ENCODE measurements around the gene TP53I11.

TP53I11 gene

GRCh38 chr11:44903518-44903917 is 47.2 kb downstream of the TP53I11 start:
- Histone ChIP-seq H3K27me3 (ENCODE audit: low read depth) (no peaks in the 10 kb centered on the region), H3K4me1 (no peaks in the 10 kb centered on the region), H3K9me3 (no peaks in the 10 kb centered on the region), H3K36me3 (replicated peaks) (no peaks in the 10 kb centered on the region), H3K4me3 (no peak overlapping the region)
- in situ Hi-C loops (cut with MboI; ENCODE audit: low sequenced_read_pairs): no loop called here
- no peak for DNase-seq (ENCODE audit: low spot score in 2 of 2)

- H3K4me3 ChIP-seq: no peak overlapping the region
- no peaks in the 10 kb centered on the region for H3K4me1 ChIP-seq
- DNase-seq (ENCODE audit: low spot score in 2 of 2): no peak
- no peaks in the 10 kb centered on the region for H3K9me3 ChIP-seq
- no peaks in the 10 kb centered on the region for H3K36me3 ChIP-seq (replicated peaks)
- in situ Hi-C loops (cut with MboI; ENCODE audit: low sequenced_read_pairs): no loop called here
- H3K27me3 ChIP-seq (ENCODE audit: low read depth): no peaks in the 10 kb centered on the region
Observed at GRCh38 chr11:44903035-44903434, 47.6 kb downstream of the TP53I11 start.

- in situ Hi-C loops (cut with MboI; ENCODE audit: low sequenced_read_pairs): no loop called here
- Histone ChIP-seq H3K36me3 (replicated peaks) (no peaks in the 10 kb centered on the region), H3K9me3 (no peaks in the 10 kb centered on the region), H3K27me3 (ENCODE audit: low read depth) (no peaks in the 10 kb centered on the region), H3K4me3 (no peak overlapping the region), H3K4me1 (no peaks in the 10 kb centered on the region)
- no peak for DNase-seq (ENCODE audit: low spot score in 2 of 2)
Observed at GRCh38 chr11:44901786-44902185, 48.9 kb downstream of the TP53I11 start.

- Histone ChIP-seq H3K9me3 (no peaks in the 10 kb centered on the region), H3K4me3 (no peak overlapping the region), H3K4me1 (no peaks in the 10 kb centered on the region), H3K36me3 (replicated peaks) (no peaks in the 10 kb centered on the region), H3K27me3 (ENCODE audit: low read depth) (no peaks in the 10 kb centered on the region)
- DNase-seq (ENCODE audit: low spot score in 2 of 2): no peak
- in situ Hi-C loops (cut with MboI; ENCODE audit: low sequenced_read_pairs): no loop called here
Observed at GRCh38 chr11:44901120-44901633, 49.5 kb downstream of the TP53I11 start.

- H3K4me1 ChIP-seq: no peaks in the 10 kb centered on the region
- no peaks in the 10 kb centered on the region for H3K9me3 ChIP-seq
- peak; percentile 18 to 67 for DNase-seq (ENCODE audit: low spot score in 2 of 2)
- in situ Hi-C loops (cut with MboI; ENCODE audit: low sequenced_read_pairs): loop anchor here (10.0 kb wide), 1 partner anchor 345 kb away; no protein-coding TSS in a partner anchor
- H3K36me3 ChIP-seq (replicated peaks): no peaks in the 10 kb centered on the region
- H3K4me3 ChIP-seq: no peak overlapping the region
- no peaks in the 10 kb centered on the region for H3K27me3 ChIP-seq (ENCODE audit: low read depth)
Observed at GRCh38 chr11:44899959-44900358, 50.7 kb downstream of the TP53I11 start.

GRCh38 chr11:44893846-44894617 is 56.7 kb downstream of the TP53I11 start:
- in situ Hi-C loops (cut with MboI; ENCODE audit: low sequenced_read_pairs): loop anchor here (5.0 to 10.0 kb wide), 3 partner anchors 167 to 339 kb away; partner anchors contain the start of gene TSPAN18
- Histone ChIP-seq H3K9me3 (no peaks in the 10 kb centered on the region), H3K4me1 (no peaks in the 10 kb centered on the region), H3K4me3 (no peak overlapping the region), H3K27me3 (ENCODE audit: low read depth) (no peaks in the 10 kb centered on the region), H3K36me3 (replicated peaks) (no peaks in the 10 kb centered on the region)
- DNase-seq (ENCODE audit: low spot score in 2 of 2): peak; percentile 37 to 86

- no peaks in the 10 kb centered on the region for H3K9me3 ChIP-seq
- no peaks in the 10 kb centered on the region for H3K4me1 ChIP-seq
- no peaks in the 10 kb centered on the region for H3K27me3 ChIP-seq (ENCODE audit: low read depth)
- in situ Hi-C loops (cut with MboI; ENCODE audit: low sequenced_read_pairs): loop anchor here (5.0 to 10.0 kb wide), 3 partner anchors 166 to 339 kb away; partner anchors contain the start of gene TSPAN18
- DNase-seq (ENCODE audit: low spot score in 2 of 2): no peak
- H3K4me3 ChIP-seq: no peak overlapping the region
- H3K36me3 ChIP-seq (replicated peaks): no peaks in the 10 kb centered on the region
Observed at GRCh38 chr11:44893308-44893822, 57.3 kb downstream of the TP53I11 start.

- Histone ChIP-seq H3K4me3 (no peak overlapping the region), H3K27me3 (ENCODE audit: low read depth) (no peaks in the 10 kb centered on the region), H3K4me1 (no peaks in the 10 kb centered on the region), H3K36me3 (replicated peaks) (no peaks in the 10 kb centered on the region), H3K9me3 (no peaks in the 10 kb centered on the region)
- DNase-seq (ENCODE audit: low spot score in 2 of 2): no peak
- in situ Hi-C loops (cut with MboI; ENCODE audit: low sequenced_read_pairs): loop anchor here (5.0 to 10.0 kb wide), 3 partner anchors 166 to 338 kb away; partner anchors contain the start of gene TSPAN18
Observed at GRCh38 chr11:44892843-44893242, 57.8 kb downstream of the TP53I11 start.

GRCh38 chr11:44889266-44889665 is 61.4 kb downstream of the TP53I11 start:
- in situ Hi-C loops (cut with MboI; ENCODE audit: low sequenced_read_pairs): no loop called here
- Histone ChIP-seq H3K4me1 (no peaks in the 10 kb centered on the region), H3K36me3 (replicated peaks) (no peaks in the 10 kb centered on the region), H3K27me3 (ENCODE audit: low read depth) (no peaks in the 10 kb centered on the region), H3K4me3 (no peak overlapping the region), H3K9me3 (no peaks in the 10 kb centered on the region)
- DNase-seq (ENCODE audit: low spot score in 2 of 2): no peak

- DNase-seq (ENCODE audit: low spot score in 2 of 2): no peak
- in situ Hi-C loops (cut with MboI; ENCODE audit: low sequenced_read_pairs): no loop called here
- no peak overlapping the region for H3K4me3 ChIP-seq
- no peaks in the 10 kb centered on the region for H3K36me3 ChIP-seq (replicated peaks)
- H3K9me3 ChIP-seq: no peaks in the 10 kb centered on the region
- H3K27me3 ChIP-seq (ENCODE audit: low read depth): no peaks in the 10 kb centered on the region
- H3K4me1 ChIP-seq: no peaks in the 10 kb centered on the region
Observed at GRCh38 chr11:44887636-44888035, 63.0 kb downstream of the TP53I11 start.

- no peaks in the 10 kb centered on the region for H3K36me3 ChIP-seq (replicated peaks)
- in situ Hi-C loops (cut with MboI; ENCODE audit: low sequenced_read_pairs): no loop called here
- H3K4me3 ChIP-seq: no peak overlapping the region
- no peak for DNase-seq (ENCODE audit: low spot score in 2 of 2)
- H3K4me1 ChIP-seq: no peaks in the 10 kb centered on the region
- no peaks in the 10 kb centered on the region for H3K27me3 ChIP-seq (ENCODE audit: low read depth)
- no peaks in the 10 kb centered on the region for H3K9me3 ChIP-seq
Observed at GRCh38 chr11:44886790-44887140, 63.9 kb downstream of the TP53I11 start.

- H3K36me3 ChIP-seq (replicated peaks): no peaks in the 10 kb centered on the region
- no peak for DNase-seq (ENCODE audit: low spot score in 2 of 2)
- no peak overlapping the region for H3K4me3 ChIP-seq
- H3K9me3 ChIP-seq: no peaks in the 10 kb centered on the region
- no peaks in the 10 kb centered on the region for H3K27me3 ChIP-seq (ENCODE audit: low read depth)
- no peaks in the 10 kb centered on the region for H3K4me1 ChIP-seq
- in situ Hi-C loops (cut with MboI; ENCODE audit: low sequenced_read_pairs): no loop called here
Observed at GRCh38 chr11:44885919-44886789, 64.5 kb downstream of the TP53I11 start.

GRCh38 chr11:44885065-44885810 is 65.4 kb downstream of the TP53I11 start:
- in situ Hi-C loops (cut with MboI; ENCODE audit: low sequenced_read_pairs): no loop called here
- Histone ChIP-seq H3K9me3 (no peaks in the 10 kb centered on the region), H3K27me3 (ENCODE audit: low read depth) (no peaks in the 10 kb centered on the region), H3K4me1 (no peaks in the 10 kb centered on the region), H3K36me3 (replicated peaks) (no peaks in the 10 kb centered on the region), H3K4me3 (no peak overlapping the region)
- no peak for DNase-seq (ENCODE audit: low spot score in 2 of 2)
